Heart left ventricle (tissue), 13 donors: Measurements from ENCODE around the gene RSAD2.

ENCODE experiments used
- CTCF ChIP-seq, 12 donors: fragments of 200-600 bp; sonication (generic) in 4 of 12; IDR thresholded peaks; one replicate each; pipeline versions ENCODE4 v1.5.0 to v1.8.0; 2018 to 2022; ENCODE audit warnings: antibody characterized with exemption in 12 of 12, mild to moderate bottlenecking in 5 of 12
- POLR2A ChIP-seq, 2 donors: fragments of 450-650 bp; IDR thresholded peaks; one replicate each; pipeline ENCODE4 v1.6.1; 2017; ENCODE audit warnings: antibody characterized with exemption in 2 of 2, mild to moderate bottlenecking in 2 of 2, moderate library complexity in 2 of 2
- donor health status: ischemic (EF 13 %, LVEDD 7.1; RV severe dilation, severe dysfunction).
- donor health status: DM: no; HTN: yes; CAD: no.
- donor health status: DM: no; HTN: no; CAD: no.
- donor health status: ischemic (EF 25% LVEDD 6.9; RV normal size, moderate dysfunction).
- donor health status: ischemic (EF 25% LVEDD 5.7; RV mildly dilated, moderate dysfunction).
- donor health status: ischemic (EF 35%, LVEDD 5.7; RV mildly dilated, moderate dysfunction).
- donor health status: nonischemic (EF 11% LVEDD 7.7; RV severe dilation, severe dysfunction).
- donor health status: DM: yes; HTN: yes; CAD: no.
- donor health status: PGD.
- donor health status: ischemic (EF 29% LVEDD 5.4; RV normal size, mild dysfunction).
- donor health status: nonischemic (EF 23%, LVEDD 6.1; RV moderate dilation, normal function).

GRCh38 chr2:6943971-6944370, 66.4 kb downstream of the RSAD2 start:
- TF ChIP-seq CTCF (IDR thresholded peaks at IDR 0.05) (no peak), POLR2A (IDR thresholded peaks at IDR 0.05) (no peak)
